NCI-H128 (cell line): ENCODE data around the gene CEP104.

Source experiments
- DNase-seq: peaks from one replicate; lab custom pipeline; 2025; ENCODE audit not compliant: unreplicated experiment; lab: John Stamatoyannopoulos, UW

Gene CEP104

DNA sequence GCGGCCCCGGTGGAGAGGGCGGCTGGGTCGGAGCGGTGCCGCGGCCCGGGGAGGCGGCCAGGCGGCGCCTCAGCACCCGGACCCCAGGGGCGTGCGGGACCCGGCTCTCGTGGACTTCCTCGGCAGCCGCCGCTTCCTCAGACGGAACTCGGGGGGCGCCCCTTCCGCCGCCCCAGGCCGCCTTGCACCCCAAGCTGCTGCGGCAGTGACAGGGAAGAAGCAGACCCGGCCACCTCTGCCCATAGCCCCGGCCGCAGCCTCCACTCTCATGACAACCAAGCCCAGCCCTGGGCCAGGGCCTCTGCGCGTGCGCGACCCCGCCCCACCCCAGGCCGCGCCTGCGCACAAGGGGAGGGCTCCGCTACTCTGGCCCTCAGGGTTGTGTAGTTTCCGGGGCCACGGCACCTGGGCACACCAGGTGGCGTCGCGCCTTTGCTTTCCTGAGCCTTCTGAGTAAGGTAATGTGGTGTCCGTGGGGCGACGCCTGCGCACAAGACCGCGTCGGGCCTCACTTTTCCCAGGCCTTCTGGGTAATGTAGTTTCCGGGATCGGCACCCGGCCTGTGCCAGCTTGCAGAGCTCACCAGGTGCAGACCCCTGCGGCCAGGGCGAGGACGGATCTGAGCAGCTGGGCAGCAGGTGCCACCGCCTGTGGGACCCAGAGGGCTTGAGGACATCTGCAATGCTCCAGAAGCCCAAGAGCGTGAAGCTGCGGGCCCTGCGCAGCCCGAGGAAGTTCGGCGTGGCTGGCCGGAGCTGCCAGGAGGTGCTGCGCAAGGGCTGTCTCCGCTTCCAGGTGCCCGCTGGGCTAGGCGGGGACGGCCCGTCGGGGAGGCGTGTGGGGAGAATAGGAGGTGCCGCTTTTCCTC is at the start of gene CEP104, which contains the start of gene DFFB:
TSS of gene CEP104 (minus strand) at position 289 of the 868 bp plus-strand sequence. CDS start 4,804 bp downstream, outside the sequence.
TSS of gene DFFB (plus strand) at position 554 of the 868 bp plus-strand sequence. CDS start at position 682, 128 bp downstream.
- peak; percentile 97 for DNase-seq

DNA sequence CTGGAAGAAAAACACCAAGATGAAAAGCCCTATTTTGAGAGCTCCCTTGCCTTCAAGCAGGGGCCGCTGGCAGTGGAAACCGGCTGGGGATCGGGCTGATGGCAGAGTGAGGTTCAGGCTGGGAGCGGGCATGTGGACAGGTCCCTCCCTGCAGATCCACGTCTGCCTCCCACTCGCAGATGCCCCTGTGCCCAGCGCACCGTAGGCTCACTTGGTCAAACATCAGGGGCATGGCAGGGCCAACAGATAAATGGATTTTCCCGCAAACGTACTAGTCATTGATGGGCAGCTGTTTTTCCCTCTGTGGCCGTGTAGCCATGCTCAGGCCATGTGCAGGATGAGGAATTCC is 49.6 kb upstream of the CEP104 start:
- DNase-seq = no peak

DNA sequence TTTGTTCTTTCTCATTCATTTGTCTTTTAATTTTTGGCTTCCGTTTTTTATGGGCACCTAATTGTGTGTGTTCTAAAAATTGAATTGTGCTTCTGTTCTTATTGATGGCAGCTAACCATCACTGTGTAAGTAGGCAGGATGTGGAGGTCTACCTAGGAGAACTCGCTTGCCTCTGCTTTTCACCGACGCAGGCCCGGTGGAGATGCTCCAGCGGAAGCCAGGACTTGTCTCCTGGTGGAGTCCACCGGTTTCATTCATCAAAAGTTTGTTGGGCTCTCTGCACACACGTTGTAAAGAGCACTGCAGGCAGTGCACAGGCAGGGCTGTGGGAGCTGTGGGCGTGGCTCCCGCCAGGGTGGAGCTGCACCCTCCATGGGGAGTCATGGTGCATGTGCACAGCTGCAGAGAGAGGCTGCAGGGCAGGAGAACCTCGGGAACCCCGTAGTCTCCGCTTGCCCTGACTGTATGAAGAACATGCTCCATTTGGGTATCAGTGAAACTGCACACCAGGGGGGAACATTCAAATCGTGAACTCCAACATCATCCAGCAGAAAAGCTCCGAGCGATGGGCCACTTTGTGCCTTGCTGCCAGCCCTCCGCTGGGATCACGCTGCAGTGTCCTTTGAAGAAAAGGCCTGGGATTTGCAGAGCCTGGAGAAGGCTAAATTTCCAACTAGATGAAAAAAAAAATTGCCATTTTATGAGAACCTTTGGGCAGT is 49.1 kb upstream of the CEP104 start:
- DNase-seq = no peak

DNA sequence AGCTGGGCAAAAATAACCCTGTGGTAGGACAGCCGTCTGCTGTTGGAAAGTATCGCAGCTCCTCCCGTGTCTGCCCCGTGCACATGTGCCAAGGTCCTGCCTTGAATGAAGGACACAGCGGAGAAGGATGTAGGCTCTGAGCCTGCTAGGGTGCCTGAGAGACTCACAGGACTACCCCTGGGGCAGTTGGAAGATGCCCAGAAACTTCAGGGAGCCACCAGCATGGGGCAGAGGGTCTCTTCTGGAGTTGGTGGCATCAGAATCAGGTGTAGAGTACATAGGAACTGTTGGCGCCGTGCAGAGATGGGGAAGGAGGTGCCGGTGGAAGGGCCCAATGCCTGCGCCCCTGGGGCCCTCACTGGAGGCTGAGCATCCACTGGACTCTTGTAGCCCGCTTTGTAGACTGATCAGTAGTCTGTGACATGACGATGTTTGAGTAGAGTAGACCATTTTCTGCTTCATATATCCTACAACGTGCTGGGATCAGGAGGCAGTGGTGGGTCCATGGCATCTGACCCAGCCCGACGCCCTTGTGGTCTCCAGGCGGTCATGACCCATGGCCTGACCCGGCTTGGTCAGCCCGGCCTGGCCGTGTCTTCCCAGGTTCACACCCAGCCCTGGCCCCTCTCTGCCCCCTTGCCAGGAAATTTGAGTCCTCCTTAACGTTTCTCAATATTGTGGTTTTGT is 48.4 kb upstream of the CEP104 start:
- DNase-seq = no peak

DNA sequence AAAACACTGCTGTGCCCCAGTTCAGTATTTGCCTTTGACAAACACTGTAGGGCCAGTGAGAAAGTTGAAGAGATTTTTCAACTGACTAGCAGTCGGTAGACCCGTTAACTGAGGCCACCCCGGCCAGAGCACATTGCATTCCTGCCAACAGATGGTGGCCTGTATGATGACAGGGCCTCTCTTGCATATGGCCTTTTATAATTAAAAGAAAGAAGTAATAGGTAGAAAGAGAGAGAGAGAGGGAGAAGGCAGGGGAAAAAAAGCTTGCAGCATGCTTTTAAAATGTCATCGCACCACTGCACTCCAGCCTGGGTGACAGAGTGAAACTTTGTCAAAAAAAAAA is 47.8 kb upstream of the CEP104 start:
- no peak for DNase-seq

DNA sequence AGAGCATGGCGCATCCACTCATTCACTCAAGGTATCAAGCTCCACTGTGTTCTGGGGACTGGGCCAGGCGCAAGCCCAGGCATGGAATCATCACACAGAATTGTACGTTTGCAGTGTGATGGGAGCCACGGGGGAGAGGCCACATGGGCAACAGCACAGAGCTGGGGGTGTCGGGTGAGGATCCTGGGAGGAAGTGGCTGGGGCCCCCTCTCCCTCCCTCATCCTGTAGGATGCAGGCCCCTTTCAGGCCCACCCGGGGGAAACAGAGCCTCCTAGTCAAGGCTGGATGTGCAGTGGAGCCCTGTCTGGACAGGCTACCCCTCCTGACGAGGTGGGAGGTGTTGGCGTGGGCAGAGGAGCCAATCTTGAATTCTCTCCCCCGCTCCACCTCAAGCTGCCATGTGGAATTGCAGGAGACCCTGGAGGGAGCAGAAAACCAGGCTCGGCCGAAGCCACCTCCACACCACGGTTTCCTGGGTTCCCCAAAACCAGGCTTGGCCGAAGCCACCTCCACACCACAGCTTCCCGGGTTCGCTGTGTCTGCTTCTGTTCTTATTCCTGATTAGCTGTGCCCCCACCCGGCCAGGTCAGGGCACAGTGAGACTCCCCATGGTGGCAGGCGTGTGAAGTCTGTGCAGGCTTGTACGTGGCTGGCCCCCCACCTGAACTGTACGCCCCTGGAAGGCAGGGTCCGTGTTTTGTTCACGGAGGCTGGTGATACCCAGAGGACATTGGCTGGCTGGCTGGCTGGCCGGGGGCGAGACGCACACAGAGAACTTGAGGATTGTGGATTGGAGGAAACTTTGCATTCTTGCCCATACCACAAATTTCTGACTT is 47.2 kb upstream of the CEP104 start:
- DNase-seq = no peak

DNA sequence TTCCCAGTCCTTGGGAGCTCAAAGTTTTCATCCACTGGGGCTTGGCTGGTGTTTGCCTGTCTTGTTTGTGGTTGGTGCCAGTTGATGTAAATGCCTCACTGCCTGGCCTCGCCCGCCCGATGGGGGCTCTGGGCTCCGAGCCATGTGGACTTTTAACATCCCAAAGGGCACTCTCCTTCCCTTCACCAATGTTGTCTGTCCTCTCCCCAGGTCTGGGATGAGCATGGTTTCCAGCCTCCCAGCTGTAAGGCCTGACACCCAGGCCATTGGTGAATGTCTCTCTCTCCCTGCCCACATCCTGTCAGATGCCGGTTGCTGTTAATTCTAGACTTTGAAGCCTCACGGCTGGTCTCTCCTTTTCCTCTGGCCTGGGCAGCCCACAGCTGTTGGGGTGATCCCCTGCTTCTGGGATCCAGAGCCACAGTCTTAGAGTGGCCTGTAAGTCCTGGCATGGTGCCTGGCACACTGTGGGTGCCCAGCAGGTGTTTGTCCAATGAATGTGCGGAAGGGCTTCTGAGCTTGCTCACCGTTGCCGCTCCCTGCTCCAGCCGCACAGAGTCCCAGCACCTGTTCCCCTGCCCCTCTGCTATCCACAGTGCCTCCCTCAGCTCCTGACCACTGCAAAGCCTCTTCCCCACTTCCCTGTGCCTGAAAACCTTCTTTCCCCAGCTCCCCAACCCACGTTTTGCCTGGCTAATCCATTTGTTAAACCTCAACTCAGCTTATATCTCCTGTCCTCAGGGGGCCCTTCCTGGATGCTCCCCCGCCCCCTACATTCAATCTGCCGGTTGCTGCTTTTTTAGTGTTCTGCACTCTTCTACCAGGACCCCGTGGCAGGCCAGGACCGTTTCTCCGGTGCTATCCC is 46.4 kb upstream of the CEP104 start:
- DNase-seq = peak; percentile 70

DNA sequence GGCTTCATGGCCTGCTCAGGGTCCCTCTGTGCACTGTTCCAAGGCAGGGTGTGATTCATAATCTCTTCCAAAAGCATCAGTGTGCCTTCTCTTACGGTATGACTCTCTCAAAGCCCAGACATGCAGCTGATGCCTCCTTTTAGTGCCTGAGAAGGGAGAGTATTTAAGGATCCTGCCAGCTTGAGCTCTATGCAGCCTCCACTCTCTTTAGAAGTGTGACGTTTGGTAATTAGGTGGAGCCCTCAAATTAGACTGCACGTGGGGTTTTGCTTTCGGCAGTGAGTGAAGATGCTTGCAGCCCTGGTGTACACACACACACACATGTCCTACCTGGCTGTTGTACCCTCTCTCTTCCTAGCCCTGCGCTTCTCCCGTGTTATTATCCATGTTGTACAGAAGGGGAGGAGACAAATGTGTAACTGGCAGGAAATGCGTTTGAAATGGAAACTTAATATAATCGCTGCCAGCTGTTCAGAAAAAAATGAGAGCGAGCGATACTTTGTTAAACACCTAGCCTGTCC is 45.6 kb upstream of the CEP104 start:
- DNase-seq = no peak

DNA sequence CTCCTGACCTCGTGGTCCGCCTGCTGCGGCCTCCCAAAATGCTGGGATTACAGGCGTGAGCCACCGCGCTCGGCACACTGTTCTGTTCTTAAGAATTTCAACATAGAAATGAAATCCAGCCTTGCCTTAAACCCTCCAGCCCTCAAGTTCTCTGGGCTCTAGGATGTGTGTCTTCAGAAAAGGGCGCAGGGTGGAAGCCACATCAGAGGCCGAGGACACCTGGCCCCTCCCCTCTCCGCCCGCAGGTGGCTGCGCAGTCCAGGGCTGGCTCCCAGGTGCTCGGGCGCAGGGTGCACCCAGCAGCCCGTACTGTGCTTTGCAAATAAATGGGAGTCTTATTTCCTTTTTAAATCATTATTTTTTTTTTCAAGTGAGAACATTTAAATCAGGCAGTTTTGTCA is 45.1 kb upstream of the CEP104 start:
- no peak for DNase-seq

DNA sequence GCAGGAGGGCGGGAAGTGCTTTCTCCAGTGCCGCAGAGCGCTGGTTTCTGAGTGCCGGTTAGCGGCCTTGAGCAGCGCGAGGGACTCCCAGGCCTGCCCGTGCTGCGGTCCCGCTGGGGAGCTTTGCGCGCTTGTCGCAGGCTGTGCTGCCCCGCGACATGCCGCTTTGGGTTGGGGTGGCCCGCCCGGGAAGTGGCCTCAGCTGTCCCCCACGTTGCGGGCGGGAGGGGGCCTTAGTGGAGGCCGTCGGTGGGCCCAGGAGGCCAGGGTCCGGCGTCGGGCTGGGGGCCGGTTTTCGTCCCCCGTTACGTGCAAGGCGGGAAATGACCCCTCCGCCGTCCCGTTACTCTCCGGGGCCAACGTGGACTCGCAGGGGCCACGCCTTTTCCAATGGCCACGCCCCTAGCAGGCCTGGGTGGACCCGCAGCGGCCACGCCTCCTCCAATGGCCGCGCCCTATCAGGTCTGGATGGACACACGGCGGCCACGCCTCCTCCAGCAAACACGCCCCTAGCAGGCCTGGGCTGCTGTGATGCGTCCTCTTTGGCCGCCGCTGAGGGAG is 44.0 kb upstream of the CEP104 start:
- peak; percentile 89 for DNase-seq

DNA sequence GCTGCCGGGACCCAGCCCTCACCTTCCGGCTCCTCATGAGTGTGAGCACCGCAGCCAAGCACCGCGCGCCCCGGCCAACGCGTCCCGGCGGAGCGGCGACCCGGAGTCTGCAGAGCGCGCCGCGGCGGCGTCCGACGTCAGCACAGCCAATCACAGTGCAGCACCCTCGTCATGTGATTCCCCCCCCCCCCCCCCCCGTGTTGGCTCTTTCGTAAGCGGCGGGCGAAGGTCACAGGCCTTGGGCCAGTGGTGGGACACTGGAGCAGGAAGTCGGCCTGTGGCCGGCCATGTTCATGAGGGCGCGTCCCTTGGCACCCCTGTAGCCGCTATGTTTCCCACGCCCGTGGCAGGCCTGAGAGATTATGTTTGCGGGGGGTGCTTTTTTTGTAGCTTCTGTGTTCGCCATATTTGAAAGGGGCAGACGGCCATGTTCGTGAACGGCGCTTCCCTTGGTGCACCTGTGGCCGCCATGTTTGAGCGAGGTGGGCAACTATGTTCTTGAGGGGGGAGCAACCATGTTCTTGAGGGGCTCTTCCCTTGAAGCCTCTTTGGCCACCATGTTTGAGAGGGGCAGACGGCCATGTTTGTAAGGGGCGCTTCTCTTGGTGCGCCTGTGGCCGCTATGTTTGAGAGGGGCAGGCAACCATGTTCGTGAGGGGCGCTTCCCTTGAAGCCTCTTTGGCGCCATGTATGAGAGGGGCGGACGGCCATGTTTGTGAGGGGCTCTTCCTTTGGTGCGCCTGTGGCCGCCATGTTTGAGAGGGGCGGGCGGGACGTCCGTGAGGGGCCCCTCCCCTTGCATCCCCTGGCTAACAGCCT is 43.3 kb upstream of the CEP104 start, which contains the start of gene C1orf174:
TSS of gene C1orf174 (minus strand) at position 123 of the 819 bp plus-strand sequence. CDS start at position 37, 86 bp downstream.
- peak; percentile 99 for DNase-seq

DNA sequence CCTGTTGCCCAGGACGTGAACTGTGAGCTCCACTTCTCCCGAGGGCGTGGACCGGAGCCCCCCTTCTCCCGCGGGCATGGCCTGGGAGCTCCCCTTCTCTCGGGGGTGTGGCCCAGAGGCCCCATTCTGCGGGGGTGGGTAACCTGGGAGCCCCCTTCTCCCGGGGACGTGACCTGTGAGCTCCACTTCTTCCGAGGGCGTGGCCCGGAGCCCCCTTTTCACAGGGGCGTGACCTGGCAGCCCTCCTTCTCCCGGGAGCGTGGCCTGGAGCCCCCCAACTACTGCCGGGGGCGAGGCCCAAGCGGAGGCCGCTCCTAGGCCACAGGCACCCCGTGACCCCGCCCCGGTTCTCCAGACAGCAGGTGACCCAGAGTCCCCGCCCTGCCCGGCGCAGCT is 42.7 kb upstream of the CEP104 start:
- no peak for DNase-seq

DNA sequence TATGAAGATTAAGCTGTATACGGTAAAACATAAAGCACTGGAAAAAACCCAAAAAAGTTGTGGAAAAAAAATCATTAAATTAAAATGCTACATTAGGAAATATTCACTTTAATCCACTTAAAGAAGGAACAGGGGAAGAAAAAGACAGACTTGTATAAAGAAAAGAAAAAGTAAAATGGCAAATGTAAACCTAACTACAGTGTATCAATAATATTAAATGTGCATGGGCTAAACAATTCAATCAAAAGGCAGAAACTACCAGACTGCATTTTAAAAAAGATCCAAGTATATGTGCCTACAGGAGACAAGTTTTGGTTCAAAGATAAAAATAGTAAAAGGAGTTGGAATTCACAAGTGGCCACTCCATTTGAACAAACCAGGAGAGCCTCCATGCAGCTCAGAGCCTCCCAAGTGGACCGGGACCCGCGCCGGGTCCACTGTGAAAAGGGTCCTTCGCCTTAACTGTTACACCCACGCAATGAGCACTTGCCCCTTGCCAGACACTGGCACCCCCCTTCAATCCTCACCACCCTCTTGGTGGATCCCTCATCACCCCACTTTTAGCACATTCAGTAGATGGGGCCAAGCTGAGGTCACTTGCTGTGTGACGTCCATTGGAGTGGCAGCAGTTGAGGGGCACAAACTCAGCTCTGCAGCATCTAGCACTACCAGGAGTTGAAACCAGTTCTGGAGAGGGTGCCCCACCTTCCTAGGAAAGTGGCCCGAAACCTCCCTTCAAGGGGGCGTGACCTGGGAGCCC is 42.2 kb upstream of the CEP104 start:
- DNase-seq = no peak

DNA sequence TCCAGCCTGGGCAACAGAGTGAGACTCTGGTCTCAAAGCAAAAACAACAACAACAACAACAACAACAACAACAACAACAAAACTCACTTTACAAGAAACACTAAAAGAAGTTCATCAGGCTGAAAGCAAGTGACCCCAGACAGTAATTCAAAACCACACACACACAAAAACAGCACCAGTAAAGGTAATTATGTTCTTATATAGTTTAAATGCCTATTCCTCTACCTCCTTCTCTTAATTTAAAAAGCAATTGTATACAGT is 41.4 kb upstream of the CEP104 start:
- no peak for DNase-seq

DNA sequence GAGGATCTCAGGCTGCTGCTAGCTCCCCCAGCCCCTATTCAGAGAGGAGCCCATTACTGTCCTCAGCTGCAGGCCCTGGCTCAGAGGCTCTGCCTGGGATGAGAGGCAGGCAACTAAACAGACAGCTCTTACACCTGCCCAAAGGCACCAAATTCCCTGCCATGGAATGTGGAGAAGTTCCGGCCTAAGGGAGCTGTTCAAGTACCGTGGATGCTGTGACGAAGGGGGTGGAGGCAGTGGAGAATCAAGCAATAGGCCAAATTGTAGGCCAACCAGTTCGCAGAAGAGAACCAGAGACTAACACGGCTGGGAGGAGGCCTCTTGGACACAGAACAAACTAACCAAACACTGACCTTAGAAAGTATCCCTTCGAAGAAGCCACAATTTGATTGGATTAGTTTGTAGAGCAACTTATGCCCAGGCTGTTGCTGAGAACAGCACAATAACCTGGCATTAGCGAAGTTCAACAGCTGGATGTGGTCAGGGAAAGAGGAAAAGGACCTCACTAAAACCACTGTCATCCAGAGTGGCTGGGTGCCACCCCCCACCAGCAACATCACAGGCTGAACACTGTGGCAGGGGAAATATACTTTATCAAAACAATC is 39.5 kb upstream of the CEP104 start:
- no peak for DNase-seq

DNA sequence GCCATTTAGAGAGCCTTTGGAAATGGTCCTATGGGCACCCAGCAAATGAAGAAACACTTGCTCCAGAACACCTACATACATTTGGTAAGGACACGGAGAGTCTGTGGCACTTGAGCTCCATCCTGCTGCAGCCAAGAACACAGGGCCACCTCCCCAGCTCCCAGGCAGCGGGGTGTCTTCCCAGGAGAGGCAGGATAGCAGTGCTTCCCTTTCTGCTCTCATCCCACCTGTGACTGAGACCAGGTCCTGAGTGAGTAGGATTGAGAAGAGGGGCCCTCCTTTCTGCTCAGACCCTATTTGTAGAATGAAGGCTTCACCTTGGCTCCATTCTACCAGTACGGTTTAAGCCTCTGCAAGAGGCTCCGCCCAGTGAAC is 38.9 kb upstream of the CEP104 start:
- DNase-seq = no peak

DNA sequence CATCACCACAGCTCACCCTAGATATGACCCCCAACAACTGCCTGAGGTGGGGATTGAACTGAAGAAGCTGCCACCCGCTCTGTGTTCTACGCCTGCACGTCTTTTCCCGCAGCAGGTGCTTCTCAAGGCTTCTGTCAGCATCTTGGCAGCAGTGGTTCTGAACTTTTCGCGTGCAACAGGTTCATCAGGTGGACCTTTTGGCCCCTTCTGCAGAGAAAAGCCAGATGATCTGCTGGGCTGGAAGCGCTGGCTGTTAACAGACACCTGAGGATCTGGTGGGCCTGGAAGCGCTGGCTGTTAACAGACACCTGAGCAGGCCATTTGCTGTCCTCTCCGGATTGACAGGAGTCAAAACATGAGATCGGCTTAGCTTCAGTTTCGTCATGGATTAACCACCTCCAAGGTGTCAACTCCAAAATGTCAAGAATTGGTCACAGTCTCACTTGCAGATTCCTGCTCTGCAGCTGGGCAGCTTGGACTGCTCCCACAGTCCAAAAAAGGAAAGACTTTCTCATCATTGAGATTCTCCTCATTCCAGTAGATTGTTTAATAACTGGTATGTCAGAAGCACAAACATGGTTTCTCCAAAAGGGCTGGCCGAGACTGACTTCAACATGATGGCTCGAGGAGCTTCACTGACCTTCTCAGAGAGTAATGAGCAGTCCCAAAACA is 38.4 kb upstream of the CEP104 start:
- no peak for DNase-seq
